Upper lobe of left lung (tissue), 6 donors: Measurements from ENCODE around the gene PUM1. TPM values are rescaled to one million over a fixed set of nuclear protein-coding genes. Genes with fewer than 3 reads are reported as not detected.
"Not testable (repeated sequence)": the region's sequence is repeated elsewhere in the genome, so short reads cannot be mapped to it uniquely, and the experiment has no call there.

ENCODE experiments used
- ATAC-seq, 2 donors: fragments of 200-7000 bp; cut with Tn5 transposase; one replicate each; pipeline ENCODE4 v1.9.1; 2022; ENCODE audit warnings: mild to moderate bottlenecking in 2 of 2, moderate library complexity in 2 of 2; ENCODE audit not compliant: low FRiP score in 2 of 2
- DNase-seq, 2 donors: peaks; one replicate each; pipeline ENCODE4 v3.0.0-alpha.2; 2019 to 2020
- H3K27ac ChIP-seq, 4 donors: fragments of 200-600 bp; sonication (generic); one replicate each; pipeline ENCODE4 v1.5.1; 2016 to 2019
- H3K27me3 ChIP-seq, 4 donors: fragments of 200-600 bp; sonication (generic); one replicate each; pipeline ENCODE4 v1.5.1; 2017 to 2019
- H3K36me3 ChIP-seq, 4 donors: fragments of 200-600 bp; sonication (generic); one replicate each; pipeline ENCODE4 v1.5.1; 2016 to 2019
- H3K4me1 ChIP-seq, 4 donors: fragments of 200-600 bp; sonication (generic); one replicate each; pipeline ENCODE4 v1.5.1; 2018 to 2019
- H3K4me3 ChIP-seq, 4 donors: fragments of 200-600 bp; sonication (generic); one replicate each; pipeline ENCODE4 v1.5.1; 2017 to 2019; ENCODE audit warnings: mild to moderate bottlenecking in 2 of 4, moderate library complexity in 1 of 4
- H3K9me3 ChIP-seq, 4 donors: fragments of 200-600 bp; sonication (generic); one replicate each; pipeline ENCODE4 v1.5.1; 2018 to 2019
- CTCF ChIP-seq, 6 experiments: fragments of 450-650 bp in 4 of 6; fragments of 200-600 bp in 2 of 6; sonication (generic) in 2 of 6; IDR thresholded peaks; one replicate each; pipeline ENCODE4 v1.5.1; 2016 to 2019; ENCODE audit warnings: antibody characterized with exemption in 6 of 6
- EP300 ChIP-seq, 4 donors: sonication (generic); formaldehyde crosslinking; IDR thresholded peaks; one replicate each; pipeline ENCODE4 v1.5.1; 2017; ENCODE audit warnings: antibody characterized with exemption in 4 of 4, control low read depth in 2 of 4
- POLR2A ChIP-seq, 4 donors: fragments of 450-650 bp; IDR thresholded peaks; one replicate each; pipeline ENCODE4 v1.5.1; 2016 to 2017; ENCODE audit warnings: antibody characterized with exemption in 4 of 4, mild to moderate bottlenecking in 2 of 4
- POLR2AphosphoS5 ChIP-seq, 2 donors: sonication (generic); formaldehyde crosslinking; IDR thresholded peaks; one replicate each; pipeline ENCODE4 v1.5.1; 2017; ENCODE audit warnings: antibody characterized with exemption in 2 of 2
- WGBS, 2 donors: methylation state at CpG; one replicate each; pipeline ENCODE4 v1.1.5; 2017 to 2018; 5-methylcytosine and 5-hydroxymethylcytosine counted together
- total RNA-seq, 6 donors: library from RNA; depleted of rRNA in 4 of 6; stranded (reverse); fragments of >200 nt in 4 of 6; gene quantifications; one replicate each; pipeline versions ENCODE4 v1.1.0 to v1.2.1, GENCODE V29; 2016 to 2021
- donor health status: DM: no; HTN: no; CAD: no; lungs with moderate emphysema.
- donor health status: DM: no; HTN: yes; CAD: no; lungs with severe emphysema.

Gene PUM1
- total RNA-seq, 6 donors from 2014 or later, result 85.7 to 124 (median 99.8) TPM

DNA sequence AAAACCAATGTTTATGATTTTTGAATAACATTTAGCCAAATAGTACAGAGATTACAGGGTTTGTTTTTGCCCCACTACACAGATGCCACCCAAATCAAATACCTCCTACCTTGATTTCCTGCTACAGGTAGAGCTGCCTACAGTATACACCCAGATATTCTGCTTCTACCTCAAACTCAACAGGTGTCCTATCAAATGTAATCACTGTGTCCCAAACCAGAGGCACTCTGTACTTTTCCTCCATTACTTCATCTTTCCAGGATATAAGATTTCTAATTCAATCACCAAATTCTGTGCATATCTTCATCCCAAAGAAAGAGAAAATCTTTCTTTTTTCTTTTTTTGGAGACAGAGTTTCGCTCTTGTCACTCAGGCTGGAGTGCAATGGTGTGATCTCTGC, 9.6 kb downstream of the PUM1 start:
- no peaks in the 10 kb centered on the region for H3K27me3 ChIP-seq
- H3K4me1 ChIP-seq, result peaks cover 32 to 59% (median 41%) of the 10 kb centered on the region in 4 donors
- H3K36me3 ChIP-seq, result peaks cover 0 to 45% (median 15%) of the 10 kb centered on the region in 4 donors
- DNase-seq, result no peak
- TF ChIP-seq POLR2AphosphoS5 (IDR thresholded peaks at IDR 0.05), result no peak
- no peak for TF ChIP-seq POLR2A (IDR thresholded peaks at IDR 0.05)
- ATAC-seq, result no peak
- H3K27ac ChIP-seq, result peak overlapping the region in 1 of 4 donors; percentile 3
- H3K4me3 ChIP-seq, result no peak overlapping the region
- no peaks in the 10 kb centered on the region for H3K9me3 ChIP-seq
- 100% methylated on average over 1 of the region's 1 CpG for WGBS, 2 donors

- Histone ChIP-seq H3K36me3 (peaks cover 0 to 45% (median 15%) of the 10 kb centered on the region in 4 donors), H3K4me3 (no peak overlapping the region), H3K27ac (peak overlapping the region in 1 of 4 donors; percentile 3), H3K9me3 (no peaks in the 10 kb centered on the region), H3K4me1 (peaks cover 28 to 55% (median 37%) of the 10 kb centered on the region in 4 donors), H3K27me3 (no peaks in the 10 kb centered on the region)
- no peak for TF ChIP-seq CTCF (IDR thresholded peaks at IDR 0.05)
- TF ChIP-seq POLR2AphosphoS5 (IDR thresholded peaks at IDR 0.05), result no peak
- TF ChIP-seq EP300 (IDR thresholded peaks at IDR 0.05), result no peak
- TF ChIP-seq POLR2A (IDR thresholded peaks at IDR 0.05), result no peak
- DNase-seq, result no peak
- WGBS, 2 donors, result 51 to 58% methylated on average over 3 of the region's 3 CpGs
- ATAC-seq, result no peak
Observed at GRCh38 chr1:31055501-31055900, 10.0 kb downstream of the PUM1 start.

- DNase-seq (peak in 1 of 2 donors; percentile 56), ATAC-seq (no peak)
- no peak overlapping the region for H3K4me3 ChIP-seq
- TF ChIP-seq POLR2A (IDR thresholded peaks at IDR 0.05) (no peak), EP300 (IDR thresholded peaks at IDR 0.05) (no peak), POLR2AphosphoS5 (IDR thresholded peaks at IDR 0.05) (no peak), CTCF (IDR thresholded peaks at IDR 0.05) (no peak)
- no peaks in the 10 kb centered on the region for H3K27me3 ChIP-seq
- H3K36me3 ChIP-seq, result peaks cover 0 to 42% (median 15%) of the 10 kb centered on the region in 4 donors
- 79 to 81% methylated on average over 5 of the region's 5 CpGs for WGBS, 2 donors
- H3K4me1 ChIP-seq, result peaks cover 23 to 50% (median 35%) of the 10 kb centered on the region in 4 donors
- H3K9me3 ChIP-seq, result no peaks in the 10 kb centered on the region
- no peak overlapping the region for H3K27ac ChIP-seq
Observed at GRCh38 chr1:31054958-31055481, 10.5 kb downstream of the PUM1 start.

GRCh38 chr1:31054349-31054748, 11.2 kb downstream of the PUM1 start:
- no peak for DNase-seq
- H3K27me3 ChIP-seq, result no peaks in the 10 kb centered on the region
- 70 to 82% methylated on average over 3 of the region's 3 CpGs for WGBS, 2 donors
- no peak overlapping the region for H3K4me3 ChIP-seq
- TF ChIP-seq POLR2A (IDR thresholded peaks at IDR 0.05) (no peak), CTCF (IDR thresholded peaks at IDR 0.05) (no peak), POLR2AphosphoS5 (IDR thresholded peaks at IDR 0.05) (no peak), EP300 (IDR thresholded peaks at IDR 0.05) (no peak)
- peaks cover 0 to 42% (median 15%) of the 10 kb centered on the region in 4 donors for H3K36me3 ChIP-seq
- H3K9me3 ChIP-seq, result no peaks in the 10 kb centered on the region
- H3K4me1 ChIP-seq, result peaks cover 25 to 46% (median 34%) of the 10 kb centered on the region in 4 donors
- H3K27ac ChIP-seq, result no peak overlapping the region
- ATAC-seq, result no peak

DNA sequence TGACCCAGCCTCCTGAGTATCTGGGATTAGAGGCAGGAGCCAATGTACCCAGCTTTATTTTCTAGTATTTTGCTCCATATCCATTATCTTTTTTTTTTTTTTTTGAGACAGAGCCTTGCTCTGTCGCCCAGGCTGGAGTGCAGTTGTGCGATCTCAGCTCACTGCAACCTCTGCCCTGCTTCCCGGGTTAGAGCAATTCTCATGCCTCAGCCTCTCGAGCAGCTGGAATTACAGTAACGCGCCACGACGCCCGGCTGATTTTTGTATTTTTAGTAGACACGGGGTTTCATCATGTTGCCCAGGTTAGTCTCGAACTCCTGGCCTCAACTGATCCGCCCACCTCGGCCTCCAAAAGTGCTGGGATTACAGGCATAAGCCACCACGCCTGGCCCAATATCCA, 12.9 kb downstream of the PUM1 start:
- WGBS, 2 donors, result 74 to 89% methylated on average over 14 of the region's 14 CpGs
- H3K27ac ChIP-seq, H3K4me3 ChIP-seq, DNase-seq, H3K9me3 ChIP-seq, H3K27me3 ChIP-seq: not testable (repeated sequence)
- H3K36me3 ChIP-seq, result peaks cover 0 to 25% (median 3%) of the 10 kb centered on the region in 4 donors
- H3K4me1 ChIP-seq, result peaks cover 25 to 48% (median 35%) of the 10 kb centered on the region in 4 donors
- peak in 1 of 2 donors; percentile 77 for ATAC-seq

DNA sequence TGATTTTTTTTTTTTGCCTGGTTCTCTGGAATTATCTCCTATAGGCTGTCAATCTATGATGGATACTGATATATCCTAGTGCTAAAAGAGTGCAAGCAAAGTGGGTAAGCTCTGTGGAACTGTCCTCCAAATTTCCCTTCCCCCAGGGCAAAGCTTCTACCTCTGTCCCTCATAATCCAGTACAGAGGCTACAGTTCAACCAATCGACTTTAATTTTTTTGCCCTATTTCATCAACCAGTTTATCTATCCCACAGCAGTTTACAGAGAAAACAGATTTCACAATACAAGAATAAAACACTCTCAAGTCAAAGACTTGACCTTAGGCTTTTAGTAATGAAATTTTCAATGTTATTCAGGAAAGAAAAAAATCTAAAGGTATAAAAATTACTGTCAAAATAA, 13.9 kb downstream of the PUM1 start:
- no peaks in the 10 kb centered on the region for H3K27me3 ChIP-seq
- WGBS, 2 donors, result 58 to 59% methylated on average over 1 of the region's 1 CpG

GRCh38 chr1:31047507-31047906, 18.0 kb downstream of the PUM1 start:
- WGBS, 2 donors, result 90% methylated on average over 5 of the region's 5 CpGs
- ATAC-seq, H3K27me3 ChIP-seq, H3K27ac ChIP-seq, H3K4me3 ChIP-seq, H3K9me3 ChIP-seq, DNase-seq: not testable (repeated sequence)
- Histone ChIP-seq H3K4me1 (peaks cover 10 to 30% (median 20%) of the 10 kb centered on the region in 4 donors), H3K36me3 (peaks cover 0 to 15% (median 0%) of the 10 kb centered on the region in 4 donors)

More for the DNA sequence above, 13.9 kb downstream of the PUM1 start:
- no peak overlapping the region for H3K4me3 ChIP-seq
- H3K36me3 ChIP-seq, result peaks cover 0 to 15% (median 0%) of the 10 kb centered on the region in 4 donors
- peaks cover 22 to 58% (median 35%) of the 10 kb centered on the region in 4 donors for H3K4me1 ChIP-seq
- ATAC-seq, result no peak
- TF ChIP-seq EP300 (IDR thresholded peaks at IDR 0.05) (no peak), POLR2A (IDR thresholded peaks at IDR 0.05) (no peak), CTCF (IDR thresholded peaks at IDR 0.05) (no peak), POLR2AphosphoS5 (IDR thresholded peaks at IDR 0.05) (no peak)
- H3K9me3 ChIP-seq, result no peaks in the 10 kb centered on the region
- H3K27ac ChIP-seq, result no peak overlapping the region
- DNase-seq, result no peak
